Measurements from ENCODE around the gene STAT1. TPM values are rescaled to one million over a fixed set of nuclear protein-coding genes. Genes with fewer than 3 reads are reported as not detected.

STAT1 gene
- total RNA-seq, 3 donors from 2014 or later (not counting 1 experiment from before 2014, with no cell fraction given) = 49.1 to 91.6 (median 86.2) TPM

DNA sequence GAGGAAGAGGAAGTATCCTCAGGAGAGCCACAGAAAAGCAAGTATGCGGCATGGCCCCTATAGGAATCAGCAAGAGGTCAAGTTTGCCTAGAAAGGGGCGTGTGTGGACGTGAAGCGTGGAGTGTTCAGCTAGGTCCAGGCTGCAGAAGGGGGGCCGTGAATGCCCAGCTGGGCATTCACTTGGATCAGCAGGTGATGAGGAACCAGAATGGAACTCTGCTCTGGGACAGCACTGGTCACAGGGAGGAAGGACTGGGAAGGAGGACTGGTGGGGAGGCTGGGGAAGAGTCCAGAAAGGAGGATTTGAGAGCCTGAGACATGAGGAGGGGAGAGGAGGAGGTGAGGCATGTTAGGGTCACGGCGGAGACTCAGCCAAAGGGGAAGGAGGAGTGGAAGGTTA is 19.8 kb downstream of the STAT1 start:
- no peaks in the 10 kb centered on the region for H3K9me3 Mint-ChIP-seq
- no peak overlapping the region for H3K27ac ChIP-seq (ENCODE audit: low read length)
- H3K4me3 ChIP-seq (ENCODE audit: low read length) = no peak overlapping the region
- 97% methylated on average over 7 of the region's 7 CpGs for WGBS (ENCODE audit: insufficient coverage)
- TF ChIP-seq CTCF (IDR thresholded peaks at IDR 0.05) = no peak
- no peaks in the 10 kb centered on the region for H3K4me1 ChIP-seq (ENCODE audit: control insufficient read depth, insufficient read depth, low read length)
- no peak overlapping the region for H3K4me3 Mint-ChIP-seq
- peaks cover 8 to 18% of the 10 kb centered on the region in 2 donors for H3K4me1 Mint-ChIP-seq
- peaks cover 94% of the 10 kb centered on the region for H3K36me3 ChIP-seq (ENCODE audit: control insufficient read depth, insufficient read depth, low read length)
- peak overlapping the region in 1 of 2 donors; percentile 3 for H3K27ac Mint-ChIP-seq
- H3K36me3 Mint-ChIP-seq = peaks cover 58% of the 10 kb centered on the region
- no peaks in the 10 kb centered on the region for H3K9me3 ChIP-seq (ENCODE audit: control insufficient read depth, insufficient read depth, low read length)
- H3K27me3 Mint-ChIP-seq (ENCODE audit: low read depth in 2 of 2) = no peaks in the 10 kb centered on the region
- no peaks in the 10 kb centered on the region for H3K27me3 ChIP-seq (ENCODE audit: control insufficient read depth, insufficient read depth, low read length)
- intact Hi-C loops (cut with micrococcal nuclease) = no loop called here
- DNase-seq = no peak
- no peak for ATAC-seq

DNA sequence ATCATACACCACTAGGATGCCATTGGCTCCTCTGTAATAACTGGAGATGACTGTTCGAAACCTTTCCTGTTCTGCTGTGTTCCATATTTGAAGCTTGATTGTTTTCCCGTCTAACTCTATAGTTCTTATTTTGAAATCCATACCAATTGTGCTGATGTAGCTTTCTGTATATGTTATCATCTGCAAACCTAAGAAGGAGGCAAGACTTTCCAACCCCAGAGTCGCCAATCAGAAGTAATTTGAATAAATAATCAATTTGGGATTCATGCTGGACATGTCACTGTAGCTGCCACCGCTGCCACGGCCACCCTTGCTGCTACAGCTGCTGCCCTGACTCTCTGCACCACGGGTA is 20.7 kb downstream of the STAT1 start:
- ATAC-seq = no peak
- intact Hi-C loops (cut with micrococcal nuclease) = no loop called here
- Mint-ChIP-seq H3K27me3 (ENCODE audit: low read depth in 2 of 2) (no peaks in the 10 kb centered on the region), H3K9me3 (no peaks in the 10 kb centered on the region), H3K4me3 (no peak overlapping the region), H3K36me3 (peaks cover 56% of the 10 kb centered on the region), H3K27ac (no peak overlapping the region), H3K4me1 (peaks cover 8 to 15% of the 10 kb centered on the region in 2 donors)
- DNase-seq = no peak
- Histone ChIP-seq H3K9me3 (ENCODE audit: control insufficient read depth, insufficient read depth, low read length) (no peaks in the 10 kb centered on the region), H3K27ac (ENCODE audit: low read length) (no peak overlapping the region), H3K36me3 (ENCODE audit: control insufficient read depth, insufficient read depth, low read length) (peaks cover 93% of the 10 kb centered on the region), H3K4me3 (ENCODE audit: low read length) (no peak overlapping the region), H3K27me3 (ENCODE audit: control insufficient read depth, insufficient read depth, low read length) (no peaks in the 10 kb centered on the region), H3K4me1 (ENCODE audit: control insufficient read depth, insufficient read depth, low read length) (no peaks in the 10 kb centered on the region)
- WGBS (ENCODE audit: insufficient coverage) = 97% methylated on average over 5 of the region's 6 CpGs
- no peak for TF ChIP-seq CTCF (IDR thresholded peaks at IDR 0.05)

DNA sequence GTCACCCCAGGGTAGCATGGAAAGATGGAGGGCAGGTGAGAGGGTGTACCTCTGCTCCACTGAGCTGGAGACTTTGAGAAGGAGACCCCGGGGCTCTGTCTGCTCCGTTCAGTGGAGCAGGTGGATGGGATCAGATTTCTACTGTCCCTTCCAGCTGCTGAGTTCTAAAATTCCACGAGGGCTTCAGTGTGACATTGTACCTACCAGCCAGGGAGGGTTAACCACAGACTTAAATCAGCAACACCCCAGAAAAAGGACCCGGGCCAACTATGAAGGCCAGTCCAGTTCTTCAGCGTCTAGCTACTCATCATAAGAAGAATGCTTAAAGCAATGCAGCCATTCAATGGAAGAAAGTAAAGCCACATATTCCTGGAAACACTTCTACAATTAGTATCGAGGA is 23.8 kb downstream of the STAT1 start:
- Mint-ChIP-seq H3K9me3 (no peaks in the 10 kb centered on the region), H3K27me3 (ENCODE audit: low read depth in 2 of 2) (no peaks in the 10 kb centered on the region), H3K4me1 (no peaks in the 10 kb centered on the region), H3K27ac (no peak overlapping the region), H3K4me3 (no peak overlapping the region), H3K36me3 (peaks cover 40% of the 10 kb centered on the region)
- no peak for TF ChIP-seq CTCF (IDR thresholded peaks at IDR 0.05)
- ATAC-seq = no peak
- H3K36me3 ChIP-seq (ENCODE audit: control insufficient read depth, insufficient read depth, low read length) = peaks cover 92% of the 10 kb centered on the region
- no peaks in the 10 kb centered on the region for H3K27me3 ChIP-seq (ENCODE audit: control insufficient read depth, insufficient read depth, low read length)
- H3K9me3 ChIP-seq (ENCODE audit: control insufficient read depth, insufficient read depth, low read length) = no peaks in the 10 kb centered on the region
- no peak overlapping the region for H3K4me3 ChIP-seq (ENCODE audit: low read length)
- DNase-seq = no peak
- no peaks in the 10 kb centered on the region for H3K4me1 ChIP-seq (ENCODE audit: control insufficient read depth, insufficient read depth, low read length)
- intact Hi-C loops (cut with micrococcal nuclease) = no loop called here
- H3K27ac ChIP-seq (ENCODE audit: low read length) = no peak overlapping the region
- 96% methylated on average over 5 of the region's 6 CpGs for WGBS (ENCODE audit: insufficient coverage)

- no peaks in the 10 kb centered on the region for H3K4me1 ChIP-seq (ENCODE audit: control insufficient read depth, insufficient read depth, low read length)
- Mint-ChIP-seq H3K9me3 (no peaks in the 10 kb centered on the region), H3K27ac (no peak overlapping the region), H3K4me1 (no peaks in the 10 kb centered on the region), H3K36me3 (peaks cover 39% of the 10 kb centered on the region), H3K4me3 (no peak overlapping the region), H3K27me3 (ENCODE audit: low read depth in 2 of 2) (no peaks in the 10 kb centered on the region)
- 96% methylated on average over 3 of the region's 3 CpGs for WGBS (ENCODE audit: insufficient coverage)
- H3K4me3 ChIP-seq (ENCODE audit: low read length) = no peak overlapping the region
- DNase-seq (no peak), ATAC-seq (no peak)
- peaks cover 95% of the 10 kb centered on the region for H3K36me3 ChIP-seq (ENCODE audit: control insufficient read depth, insufficient read depth, low read length)
- no peak overlapping the region for H3K27ac ChIP-seq (ENCODE audit: low read length)
- no peaks in the 10 kb centered on the region for H3K27me3 ChIP-seq (ENCODE audit: control insufficient read depth, insufficient read depth, low read length)
- intact Hi-C loops (cut with micrococcal nuclease) = no loop called here
- H3K9me3 ChIP-seq (ENCODE audit: control insufficient read depth, insufficient read depth, low read length) = no peaks in the 10 kb centered on the region
- TF ChIP-seq CTCF (IDR thresholded peaks at IDR 0.05) = no peak
These were observed 25.1 kb downstream of the STAT1 start for GRCh38 chr2:190988910-190989309.

All from natural killer cell (primary cell).